Loucy (cell line): ENCODE measurements around the gene ELOF1.

ENCODE experiments used
- H2AFZ ChIP-seq: fragments of 200-600 bp; sonication (generic); 2 replicates; pipeline ENCODE4 v1.6.0; 2016; ENCODE audit warnings: antibody characterized with exemption, mild to moderate bottlenecking, low read length, moderate library complexity
- H3F3A ChIP-seq: fragments of 200-600 bp; 2 replicates; pipeline ENCODE4 v1.6.0; 2016; ENCODE audit warnings: antibody characterized with exemption, low read depth, mild to moderate bottlenecking
- H3K27me3 ChIP-seq: fragments of 200-600 bp; sonication (generic); 2 replicates; pipeline ENCODE4 v1.6.1; 2014; ENCODE audit warnings: low read length, mild to moderate bottlenecking; ENCODE audit not compliant: insufficient read depth, poor library complexity, severe bottlenecking
- H3K36me3 ChIP-seq: fragments of 200-600 bp; sonication (generic); 2 replicates; pipeline ENCODE4 v1.6.1; 2016; ENCODE audit warnings: low read length; ENCODE audit not compliant: insufficient read depth
- H3K4me1 ChIP-seq: fragments of 200-600 bp; sonication (generic); 2 replicates; pipeline ENCODE4 v1.5.1; 2014; ENCODE audit warnings: low read length, mild to moderate bottlenecking; ENCODE audit not compliant: insufficient read depth, poor library complexity, severe bottlenecking
- H3K4me2 ChIP-seq: fragments of 200-600 bp; sonication (generic); 2 replicates; pipeline ENCODE4 v1.6.0; 2014; ENCODE audit warnings: antibody characterized with exemption, low read length, low read depth, mild to moderate bottlenecking; ENCODE audit not compliant: poor library complexity, severe bottlenecking
- H3K4me3 ChIP-seq: fragments of 200-600 bp; sonication (generic); 2 replicates; pipeline ENCODE4 v1.5.1; 2014; ENCODE audit warnings: low read length, mild to moderate bottlenecking, mixed read lengths; ENCODE audit not compliant: poor library complexity, severe bottlenecking
- H3K79me2 ChIP-seq: fragments of 200-600 bp; sonication (generic); 2 replicates; pipeline ENCODE4 v1.6.1; 2014; ENCODE audit warnings: low read length; ENCODE audit not compliant: insufficient read depth
- H3K9ac ChIP-seq: fragments of 200-600 bp; sonication (generic); 2 replicates; pipeline ENCODE4 v1.6.0; 2014; ENCODE audit warnings: mild to moderate bottlenecking, low read depth, low read length, moderate library complexity; ENCODE audit not compliant: poor library complexity, severe bottlenecking
- H3K9me2 ChIP-seq: fragments of 200-600 bp; sonication (generic); replicated peaks from 2 replicates; pipeline ENCODE4 v1.6.1; 2016; ENCODE audit warnings: low read depth, low read length, mixed read lengths
- H3K9me3 ChIP-seq: fragments of 200-600 bp; sonication (generic); 2 replicates; pipeline ENCODE4 v1.6.1; 2014; ENCODE audit warnings: mild to moderate bottlenecking, antibody characterized with exemption, low read length, low read depth; ENCODE audit not compliant: insufficient read depth
- H4K20me1 ChIP-seq: fragments of 200-600 bp; sonication (generic); 2 replicates; pipeline ENCODE4 v1.6.0; 2014; ENCODE audit warnings: antibody characterized with exemption, low read length, mild to moderate bottlenecking; ENCODE audit not compliant: insufficient read depth, poor library complexity, severe bottlenecking
- EZH2phosphoT487 ChIP-seq: fragments of 200-600 bp; IDR thresholded peaks from 2 replicates; pipeline ENCODE4 v1.6.1; 2018; ENCODE audit warnings: antibody characterized with exemption, mild to moderate bottlenecking, moderate library complexity, borderline replicate concordance
- TF ChIP-seq, protein P1 (sequence below): fragments of 200-600 bp; sonication (generic); conservative IDR thresholded peaks from 2 replicates; pipeline ENCODE4 v1.5.1; 2014; ENCODE audit warnings: mild to moderate bottlenecking, antibody characterized with exemption, low read length

The ELOF1 gene

DNA sequence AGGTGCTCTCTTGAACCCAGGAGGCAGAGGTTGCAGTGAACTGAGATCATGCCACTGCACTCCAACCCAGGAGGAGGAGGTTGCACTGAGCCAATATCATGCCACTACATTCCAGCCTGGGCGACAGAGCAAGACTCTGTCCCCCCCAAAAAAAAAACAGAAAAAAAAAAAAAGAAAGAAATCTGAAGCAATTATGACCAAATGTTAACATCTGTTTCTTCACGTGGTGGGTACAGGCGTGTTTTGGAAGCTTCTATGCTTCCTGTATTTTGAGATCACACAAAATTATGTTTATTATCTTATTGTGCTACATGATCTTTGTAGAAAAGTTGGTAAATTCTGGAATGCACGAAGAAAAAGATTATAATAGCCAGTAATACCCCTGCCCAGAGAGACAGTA, 21.1 kb upstream of the ELOF1 start:
- Histone ChIP-seq H2AFZ (no peak overlapping the region), H3K9ac (no peak overlapping the region), H3K79me2 (no peaks in the 10 kb centered on the region), H3K4me1 (no peaks in the 10 kb centered on the region), H3K27me3 (no peaks in the 10 kb centered on the region), H3K4me2 (no peak overlapping the region), H3K4me3 (no peak overlapping the region), H3F3A (no peaks in the 10 kb centered on the region), H4K20me1 (no peaks in the 10 kb centered on the region), H3K36me3 (no peaks in the 10 kb centered on the region), H3K9me3 (no peaks in the 10 kb centered on the region), H3K9me2 (no peaks in the 10 kb centered on the region)
- no peak for TF ChIP-seq EZH2phosphoT487
- TF ChIP-seq, protein P1, sequence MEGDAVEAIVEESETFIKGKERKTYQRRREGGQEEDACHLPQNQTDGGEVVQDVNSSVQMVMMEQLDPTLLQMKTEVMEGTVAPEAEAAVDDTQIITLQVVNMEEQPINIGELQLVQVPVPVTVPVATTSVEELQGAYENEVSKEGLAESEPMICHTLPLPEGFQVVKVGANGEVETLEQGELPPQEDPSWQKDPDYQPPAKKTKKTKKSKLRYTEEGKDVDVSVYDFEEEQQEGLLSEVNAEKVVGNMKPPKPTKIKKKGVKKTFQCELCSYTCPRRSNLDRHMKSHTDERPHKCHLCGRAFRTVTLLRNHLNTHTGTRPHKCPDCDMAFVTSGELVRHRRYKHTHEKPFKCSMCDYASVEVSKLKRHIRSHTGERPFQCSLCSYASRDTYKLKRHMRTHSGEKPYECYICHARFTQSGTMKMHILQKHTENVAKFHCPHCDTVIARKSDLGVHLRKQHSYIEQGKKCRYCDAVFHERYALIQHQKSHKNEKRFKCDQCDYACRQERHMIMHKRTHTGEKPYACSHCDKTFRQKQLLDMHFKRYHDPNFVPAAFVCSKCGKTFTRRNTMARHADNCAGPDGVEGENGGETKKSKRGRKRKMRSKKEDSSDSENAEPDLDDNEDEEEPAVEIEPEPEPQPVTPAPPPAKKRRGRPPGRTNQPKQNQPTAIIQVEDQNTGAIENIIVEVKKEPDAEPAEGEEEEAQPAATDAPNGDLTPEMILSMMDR = no peak

DNA sequence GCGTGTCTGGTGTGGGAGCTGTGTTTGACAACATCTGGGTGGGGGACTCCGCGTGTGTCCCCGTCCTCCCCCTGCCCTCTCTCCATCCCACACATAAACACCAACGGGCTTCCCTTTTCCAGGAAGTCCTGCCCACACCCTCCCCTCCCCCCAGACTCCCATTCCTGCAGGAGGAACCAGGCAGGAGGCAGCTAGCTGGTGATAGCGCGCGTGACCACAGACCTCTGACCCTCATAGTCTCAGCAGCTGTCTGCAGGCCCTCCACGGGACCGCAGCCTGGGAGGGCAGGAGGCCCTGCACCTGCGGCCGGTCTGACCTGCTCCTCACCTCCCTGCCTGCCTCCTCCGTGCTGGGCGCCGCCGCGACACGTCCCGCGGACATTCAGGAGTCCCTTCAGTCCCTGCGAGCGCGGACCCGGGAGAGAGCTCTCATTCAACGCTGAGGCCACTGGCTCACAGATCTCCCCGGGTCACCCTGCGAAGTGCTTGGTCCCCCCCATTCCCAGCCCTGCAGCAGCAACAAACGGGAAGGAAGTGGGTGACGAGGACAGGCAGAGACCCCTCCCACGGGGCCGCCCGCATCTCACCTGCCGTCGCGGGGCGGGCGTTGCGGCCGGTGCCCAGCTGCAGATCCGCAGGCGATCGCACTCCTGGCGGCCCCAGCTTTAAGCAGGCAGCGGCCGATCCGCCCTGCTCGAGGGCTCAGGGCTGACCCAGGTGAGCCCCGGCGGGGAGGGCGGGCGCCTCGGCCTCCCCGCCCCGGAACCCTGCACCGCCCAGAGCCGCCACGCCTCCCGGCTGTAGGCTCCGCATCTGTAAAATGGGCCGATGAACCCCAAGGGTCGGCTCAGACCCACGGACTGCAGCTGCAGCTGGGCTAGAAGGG, 19.5 kb upstream of the ELOF1 start:
- Histone ChIP-seq H3K4me1 (no peaks in the 10 kb centered on the region), H3K27me3 (no peaks in the 10 kb centered on the region), H3K9ac (no peak overlapping the region), H3K4me3 (no peak overlapping the region), H3K9me2 (no peaks in the 10 kb centered on the region), H2AFZ (no peak overlapping the region; the same call in 1 of the 2 replicates), H3K79me2 (no peaks in the 10 kb centered on the region), H3K4me2 (no peak overlapping the region), H3K9me3 (no peaks in the 10 kb centered on the region), H4K20me1 (no peaks in the 10 kb centered on the region), H3F3A (no peaks in the 10 kb centered on the region), H3K36me3 (no peaks in the 10 kb centered on the region)
- TF ChIP-seq EZH2phosphoT487 = no peak
- TF ChIP-seq, protein P1 = no peak

DNA sequence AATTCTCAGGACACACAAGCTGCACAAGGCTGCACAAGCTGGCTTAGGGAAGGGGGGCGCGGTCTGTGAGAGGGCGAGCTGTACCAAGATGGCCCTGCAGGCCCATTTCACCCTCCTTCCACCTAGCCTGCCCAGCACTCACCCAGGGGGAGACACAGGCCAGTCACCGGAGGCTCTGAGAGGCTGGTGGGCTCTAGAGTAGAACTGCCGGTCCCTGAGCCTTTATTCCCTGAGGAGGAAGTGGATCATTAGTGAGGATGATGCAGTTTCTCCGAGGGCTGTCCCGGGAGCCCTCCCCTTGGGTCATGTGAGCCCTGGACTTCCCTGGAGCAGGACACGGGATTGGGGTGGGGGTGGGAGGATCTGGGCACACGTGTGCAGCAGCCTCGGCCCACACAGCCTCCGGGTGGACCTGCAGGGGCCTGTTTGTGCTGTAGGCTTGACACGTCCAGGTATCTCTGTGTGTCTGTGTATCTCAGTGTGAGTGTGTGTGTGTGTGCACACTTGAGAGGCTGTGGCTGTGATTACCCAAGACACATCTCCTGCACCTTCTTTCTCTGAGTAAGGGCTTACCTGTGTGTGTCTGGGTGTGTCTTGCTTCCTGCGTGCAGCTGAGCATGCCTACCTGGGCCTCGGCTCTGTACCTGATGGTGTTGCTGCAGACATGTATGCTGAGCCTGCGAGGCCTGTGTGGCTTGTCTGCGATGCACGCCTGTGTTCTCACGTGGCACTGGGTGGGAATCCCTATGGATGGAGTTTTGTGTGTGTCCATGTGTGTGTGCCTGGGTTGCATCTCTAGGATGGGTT, 18.6 kb upstream of the ELOF1 start, which contains the start of gene ACP5:
Gene ACP5 (minus strand): TSS at position 195 of the 807 bp plus-strand sequence. CDS start 328 bp downstream, outside the sequence.
- no peak within 1 kb of the TSS; the same call in 1 of the 2 replicates for H2AFZ ChIP-seq
- no peak within 1 kb of the TSS for H3K4me3 ChIP-seq

More for the DNA sequence above, 18.6 kb upstream of the ELOF1 start, which contains the start of gene ACP5:
- H3F3A ChIP-seq = no peaks in the 10 kb centered on the region
- no peaks in the 10 kb centered on the region for H3K9me3 ChIP-seq
- H3K79me2 ChIP-seq = no peaks in the 10 kb centered on the region
- H3K9ac ChIP-seq = no peak within 1 kb of the TSS
- no peak within 1 kb of the TSS for H3K4me2 ChIP-seq
- H4K20me1 ChIP-seq = no peaks in the 10 kb centered on the region
- H3K36me3 ChIP-seq = no peaks in the 10 kb centered on the region
- no peaks in the 10 kb centered on the region for H3K4me1 ChIP-seq
- TF ChIP-seq, protein P1 = no peak
- no peak for TF ChIP-seq EZH2phosphoT487
- H3K27me3 ChIP-seq = no peaks in the 10 kb centered on the region
- no peaks in the 10 kb centered on the region for H3K9me2 ChIP-seq
